ENCODE results near the gene HMGN3. TPM values are rescaled to one million over a fixed set of nuclear protein-coding genes. Genes with fewer than 3 reads are reported as not detected.

Gene HMGN3
- total RNA-seq, 4 donors from 2014 or later = 9.3 to 102 (median 16.5) TPM

DNA sequence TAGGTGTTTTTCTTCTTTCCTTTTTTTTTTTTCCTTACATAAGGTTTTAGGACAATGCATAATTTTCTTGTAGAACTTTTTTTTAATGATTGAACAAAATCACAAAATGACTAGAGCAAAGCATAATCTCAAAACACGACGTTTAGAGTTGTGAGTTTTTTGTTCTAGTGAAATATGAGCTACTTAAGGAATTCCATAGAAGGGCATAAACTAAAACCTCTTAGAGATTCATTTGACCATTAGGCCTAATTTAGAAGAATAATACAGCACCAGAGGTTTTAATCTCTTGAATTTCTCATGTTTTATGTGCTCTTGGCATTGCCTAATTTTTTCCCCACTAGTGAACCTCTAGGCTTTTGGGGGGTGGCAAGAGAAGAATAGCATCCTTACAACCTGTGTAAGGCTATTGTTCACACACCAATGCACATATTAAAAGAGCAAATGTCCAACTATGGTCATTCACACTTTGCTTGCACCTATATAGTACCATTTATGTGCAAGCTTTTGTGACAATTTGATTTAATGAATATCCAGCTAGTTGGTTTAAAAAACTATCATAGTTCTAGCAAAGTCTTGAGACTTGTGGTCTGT lies 44.6 kb downstream of the HMGN3 start:
- peaks cover 0 to 4% (median 0%) of the 10 kb centered on the region in 4 donors for H3K9me3 ChIP-seq
- no peaks in the 10 kb centered on the region for H3K4me1 ChIP-seq
- TF ChIP-seq, protein P1, sequence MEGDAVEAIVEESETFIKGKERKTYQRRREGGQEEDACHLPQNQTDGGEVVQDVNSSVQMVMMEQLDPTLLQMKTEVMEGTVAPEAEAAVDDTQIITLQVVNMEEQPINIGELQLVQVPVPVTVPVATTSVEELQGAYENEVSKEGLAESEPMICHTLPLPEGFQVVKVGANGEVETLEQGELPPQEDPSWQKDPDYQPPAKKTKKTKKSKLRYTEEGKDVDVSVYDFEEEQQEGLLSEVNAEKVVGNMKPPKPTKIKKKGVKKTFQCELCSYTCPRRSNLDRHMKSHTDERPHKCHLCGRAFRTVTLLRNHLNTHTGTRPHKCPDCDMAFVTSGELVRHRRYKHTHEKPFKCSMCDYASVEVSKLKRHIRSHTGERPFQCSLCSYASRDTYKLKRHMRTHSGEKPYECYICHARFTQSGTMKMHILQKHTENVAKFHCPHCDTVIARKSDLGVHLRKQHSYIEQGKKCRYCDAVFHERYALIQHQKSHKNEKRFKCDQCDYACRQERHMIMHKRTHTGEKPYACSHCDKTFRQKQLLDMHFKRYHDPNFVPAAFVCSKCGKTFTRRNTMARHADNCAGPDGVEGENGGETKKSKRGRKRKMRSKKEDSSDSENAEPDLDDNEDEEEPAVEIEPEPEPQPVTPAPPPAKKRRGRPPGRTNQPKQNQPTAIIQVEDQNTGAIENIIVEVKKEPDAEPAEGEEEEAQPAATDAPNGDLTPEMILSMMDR (IDR thresholded peaks at IDR 0.05) = no peak
- TF ChIP-seq POLR2A (IDR thresholded peaks at IDR 0.05) = no peak
- no peaks in the 10 kb centered on the region for H3K27me3 ChIP-seq
- no peak for DNase-seq
- H3K4me3 ChIP-seq = no peak overlapping the region
- no peak overlapping the region for H3K27ac ChIP-seq
- H3K36me3 ChIP-seq = no peaks in the 10 kb centered on the region

DNA sequence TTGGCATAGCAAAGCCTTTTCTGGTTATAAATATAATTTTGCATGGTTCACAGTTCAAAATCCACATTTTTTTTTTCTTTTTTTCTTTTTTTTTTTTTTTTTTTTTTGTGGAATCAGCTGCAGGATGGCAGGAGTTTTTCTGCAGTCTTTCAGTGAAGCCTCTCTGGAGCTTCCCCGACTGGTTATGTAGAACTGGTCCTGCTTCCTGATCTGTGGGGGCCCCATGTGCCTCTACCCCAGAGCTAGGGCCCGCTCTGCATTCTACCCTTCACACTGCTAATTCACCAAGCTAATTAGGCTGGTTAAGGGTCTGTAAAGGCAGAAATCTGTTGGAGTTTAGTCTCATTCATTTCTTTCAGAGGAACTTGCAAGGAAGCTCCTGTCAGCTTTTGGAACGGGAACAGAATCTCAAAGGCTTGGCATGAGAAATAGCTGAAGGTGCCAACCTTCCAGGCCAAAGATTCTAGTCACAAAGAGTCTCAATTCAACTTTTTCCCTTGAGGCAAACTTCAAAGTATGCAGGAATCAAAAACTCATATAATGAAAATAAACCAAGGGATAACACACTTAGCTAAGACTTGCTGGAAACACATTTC lies 45.5 kb downstream of the HMGN3 start:
- Histone ChIP-seq H3K27me3 (no peaks in the 10 kb centered on the region), H3K9me3 (peaks cover 0 to 4% (median 0%) of the 10 kb centered on the region in 4 donors), H3K4me3 (no peak overlapping the region), H3K36me3 (no peaks in the 10 kb centered on the region), H3K27ac (no peak overlapping the region), H3K4me1 (no peaks in the 10 kb centered on the region)
- DNase-seq = no peak
- TF ChIP-seq POLR2A (IDR thresholded peaks at IDR 0.05) = no peak
- TF ChIP-seq, protein P1 (IDR thresholded peaks at IDR 0.05) = no peak

DNA sequence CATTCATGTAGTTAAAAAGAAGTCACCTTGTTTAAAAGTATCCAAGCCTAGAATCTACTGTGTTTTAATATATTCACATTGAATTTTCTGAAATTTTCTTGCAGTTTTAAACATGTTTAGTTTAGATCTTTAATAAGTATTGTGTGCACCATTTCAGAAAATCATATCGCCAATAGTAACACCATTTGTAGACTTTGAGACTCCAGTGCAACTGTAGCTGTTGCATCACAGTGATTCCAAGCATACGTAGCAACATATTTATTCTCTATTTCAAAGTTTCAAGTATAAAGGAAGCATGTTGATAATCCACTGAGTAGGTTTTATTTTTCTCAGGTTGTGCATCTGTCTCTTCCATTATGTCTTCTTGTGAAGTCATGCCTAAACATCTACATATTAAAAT lies 46.4 kb downstream of the HMGN3 start:
- no peaks in the 10 kb centered on the region for H3K36me3 ChIP-seq
- no peak overlapping the region for H3K4me3 ChIP-seq
- no peak for DNase-seq
- no peaks in the 10 kb centered on the region for H3K4me1 ChIP-seq
- TF ChIP-seq POLR2A (IDR thresholded peaks at IDR 0.05) = no peak
- TF ChIP-seq, protein P1 (IDR thresholded peaks at IDR 0.05) = no peak
- H3K27ac ChIP-seq = no peak overlapping the region
- H3K27me3 ChIP-seq = no peaks in the 10 kb centered on the region
- H3K9me3 ChIP-seq = peaks cover 0 to 4% (median 0%) of the 10 kb centered on the region in 4 donors

DNA sequence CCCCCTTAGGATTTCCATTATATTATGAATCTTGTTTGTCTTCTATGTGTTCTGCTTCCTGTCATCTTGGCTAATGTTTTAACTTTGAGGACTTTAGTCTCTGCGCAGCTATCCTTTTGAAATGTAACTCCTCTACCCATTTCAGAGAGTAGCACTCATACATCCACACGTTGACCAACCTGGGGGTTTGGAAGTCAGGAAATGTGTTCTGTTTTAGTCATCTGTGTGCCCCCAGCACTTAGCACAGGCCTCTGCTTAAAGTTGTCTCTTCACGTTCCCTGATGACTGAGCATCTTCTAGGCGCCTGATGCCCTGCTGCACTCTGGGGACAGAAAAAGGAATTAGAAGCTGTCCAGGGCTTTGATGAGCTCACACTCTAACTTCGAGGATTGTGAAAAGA lies 47.9 kb downstream of the HMGN3 start:
- no peak for TF ChIP-seq POLR2A (IDR thresholded peaks at IDR 0.05)
- TF ChIP-seq, protein P1 (IDR thresholded peaks at IDR 0.05) = no peak
- no peaks in the 10 kb centered on the region for H3K4me1 ChIP-seq
- DNase-seq = no peak
- H3K36me3 ChIP-seq = no peaks in the 10 kb centered on the region
- H3K27me3 ChIP-seq = no peaks in the 10 kb centered on the region
- H3K4me3 ChIP-seq = no peak overlapping the region
- H3K27ac ChIP-seq = no peak overlapping the region
- H3K9me3 ChIP-seq = peaks cover 0 to 3% (median 0%) of the 10 kb centered on the region in 4 donors

DNA sequence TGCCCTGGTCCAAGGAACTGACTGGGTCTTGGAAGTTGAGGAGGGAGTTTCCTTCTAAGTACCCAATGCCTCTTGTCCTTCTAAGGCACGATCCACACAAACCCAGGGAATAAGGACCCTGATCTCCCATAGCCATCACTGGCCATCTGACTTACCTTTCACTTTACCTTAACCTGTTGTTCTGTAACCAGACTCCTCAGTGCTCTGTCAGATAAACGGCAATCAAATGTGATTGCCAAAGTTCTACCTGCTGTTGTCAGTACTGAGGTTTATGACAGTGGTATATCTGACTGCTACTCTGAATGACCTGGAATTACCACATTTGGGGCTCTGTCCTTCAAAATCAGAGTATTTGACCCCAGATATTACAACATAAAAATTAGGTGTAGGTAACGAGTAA lies 49.8 kb downstream of the HMGN3 start:
- no peak for DNase-seq

DNA sequence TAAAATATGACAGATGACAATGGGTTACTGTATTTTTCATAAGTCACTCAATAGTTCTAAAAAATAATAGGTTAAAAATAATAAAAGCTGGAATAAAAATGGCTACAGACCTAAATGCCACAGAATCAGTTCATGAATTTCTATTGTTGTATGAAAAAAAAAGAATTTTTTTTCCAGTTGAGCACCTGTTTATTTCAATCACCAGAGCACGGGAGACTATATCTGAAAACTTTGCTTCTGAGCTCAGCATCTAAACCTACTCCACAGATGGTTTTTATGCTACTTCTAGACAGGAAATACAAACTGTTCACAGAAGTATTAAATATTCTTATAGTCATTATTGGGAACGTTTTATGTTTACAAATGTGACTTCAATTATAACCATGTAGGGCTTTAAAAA lies 50.4 kb downstream of the HMGN3 start:
- H3K9me3 ChIP-seq = no peaks in the 10 kb centered on the region
- no peaks in the 10 kb centered on the region for H3K36me3 ChIP-seq
- H3K27me3 ChIP-seq = no peaks in the 10 kb centered on the region
- H3K27ac ChIP-seq = no peak overlapping the region
- TF ChIP-seq, protein P1 (IDR thresholded peaks at IDR 0.05) = no peak
- TF ChIP-seq POLR2A (IDR thresholded peaks at IDR 0.05) = no peak
- no peaks in the 10 kb centered on the region for H3K4me1 ChIP-seq
- DNase-seq = no peak
- no peak overlapping the region for H3K4me3 ChIP-seq

More for the DNA sequence above, 49.8 kb downstream of the HMGN3 start:
- Histone ChIP-seq H3K27me3 (no peaks in the 10 kb centered on the region), H3K4me3 (no peak overlapping the region), H3K27ac (no peak overlapping the region), H3K36me3 (no peaks in the 10 kb centered on the region), H3K4me1 (no peaks in the 10 kb centered on the region), H3K9me3 (no peaks in the 10 kb centered on the region)
- TF ChIP-seq POLR2A (IDR thresholded peaks at IDR 0.05) = no peak
